Neural progenitor cell (in vitro differentiated cells): Measurements from ENCODE around the gene GALM. TPM values are rescaled to one million over a fixed set of nuclear protein-coding genes. Genes with fewer than 3 reads are reported as not detected.

Experiments
- DNase-seq: peaks from one replicate; pipeline ENCODE4 v3.0.0-alpha.2; 2016; ENCODE audit warnings: low spot score
- H2AFZ ChIP-seq: fragments of 200-600 bp; sonication (generic); replicated peaks from 2 replicates; pipeline ENCODE4 v1.6.1; 2016; ENCODE audit warnings: antibody characterized with exemption
- H3F3A ChIP-seq: fragments of 200-600 bp; sonication (generic); 2 replicates; pipeline ENCODE4 v1.6.1; 2016; ENCODE audit warnings: antibody characterized with exemption, low read depth
- H3K27ac ChIP-seq: fragments of 200-600 bp; sonication (generic); 2 replicates; pipeline ENCODE4 v1.5.1; 2016; ENCODE audit warnings: mild to moderate bottlenecking
- H3K27me3 ChIP-seq: fragments of 200-600 bp; sonication (generic); 2 replicates; pipeline ENCODE4 v1.6.1; 2016; ENCODE audit warnings: mild to moderate bottlenecking, moderate library complexity
- H3K36me3 ChIP-seq: fragments of 200-600 bp; sonication (generic); 2 replicates; pipeline ENCODE4 v1.5.1; 2016
- H3K4me1 ChIP-seq: fragments of 200-600 bp; sonication (generic); 2 replicates; pipeline ENCODE4 v1.6.1; 2016; ENCODE audit warnings: mixed run types
- H3K4me2 ChIP-seq: fragments of 200-600 bp; sonication (generic); 2 replicates; pipeline ENCODE4 v1.6.1; 2016
- H3K4me3 ChIP-seq: fragments of 200-600 bp; sonication (generic); 2 replicates; pipeline ENCODE4 v1.5.1; 2016
- H3K79me2 ChIP-seq: fragments of 200-600 bp; sonication (generic); 2 replicates; pipeline ENCODE4 v1.6.1; 2016; ENCODE audit warnings: low read depth
- H3K9ac ChIP-seq: fragments of 200-600 bp; sonication (generic); 2 replicates; pipeline ENCODE4 v1.6.1; 2016
- H3K9me3 ChIP-seq: fragments of 200-600 bp; sonication (generic); 2 replicates; pipeline ENCODE4 v1.5.1; 2016; ENCODE audit warnings: low read depth
- H4K20me1 ChIP-seq: fragments of 200-600 bp; sonication (generic); 2 replicates; pipeline ENCODE4 v1.6.1; 2016; ENCODE audit warnings: low read depth
- H3K27ac Mint-ChIP-seq: 3 replicates; pipeline ENCODE4 v1.8.0; 2021; ENCODE audit warnings: mixed read lengths
- H3K27me3 Mint-ChIP-seq: 2 replicates; pipeline ENCODE4 v1.8.0; 2022; ENCODE audit warnings: low read depth, mild to moderate bottlenecking, inconsistent platforms, moderate library complexity, mixed read lengths; ENCODE audit not compliant: insufficient read depth
- H3K36me3 Mint-ChIP-seq: 3 replicates; pipeline ENCODE4 v1.8.0; 2021; ENCODE audit warnings: mixed read lengths
- H3K4me1 Mint-ChIP-seq: 3 replicates; pipeline ENCODE4 v1.8.0; 2021; ENCODE audit warnings: mixed read lengths
- H3K4me3 Mint-ChIP-seq: 3 replicates; pipeline ENCODE4 v1.8.0; 2021; ENCODE audit warnings: mild to moderate bottlenecking, moderate library complexity, mixed read lengths
- H3K9me3 Mint-ChIP-seq: 3 replicates; pipeline ENCODE4 v1.8.0; 2020; ENCODE audit warnings: mixed read lengths
- CTCF ChIP-seq: fragments of 200-600 bp; sonication (generic); IDR thresholded peaks from 2 replicates; pipeline ENCODE4 v1.5.1; 2017; ENCODE audit warnings: antibody characterized with exemption, mild to moderate bottlenecking
- EZH2 ChIP-seq: fragments of 200-600 bp; sonication (generic); IDR thresholded peaks from 2 replicates; pipeline ENCODE4 v1.6.1; 2017; ENCODE audit warnings: antibody characterized with exemption, mild to moderate bottlenecking, moderate library complexity
- EZH2phosphoT487 ChIP-seq: fragments of 200-600 bp; sonication (generic); IDR thresholded peaks from 2 replicates; pipeline ENCODE4 v1.6.1; 2017; ENCODE audit warnings: antibody characterized with exemption
- total RNA-seq: library from RNA; depleted of rRNA; stranded (reverse); fragments of >200 nt; gene quantifications from 2 replicates; pipeline ENCODE4 v1.2.3, GENCODE V29; 2015; ENCODE audit warnings: low replicate concordance

GALM gene
- total RNA-seq, 1 donor from 2014 or later, result 7.1 TPM

- no peaks in the 10 kb centered on the region for H3K27me3 Mint-ChIP-seq
- H3K4me1 ChIP-seq, result no peaks in the 10 kb centered on the region
- no peak for TF ChIP-seq EZH2
- no peak for TF ChIP-seq EZH2phosphoT487
- no peak for TF ChIP-seq CTCF
- H3K27ac ChIP-seq, result no peak overlapping the region
- H3K36me3 Mint-ChIP-seq, result peaks cover 6% of the 10 kb centered on the region
- peaks cover 3% of the 10 kb centered on the region for H3K4me1 Mint-ChIP-seq
- H3K36me3 ChIP-seq, result no peaks in the 10 kb centered on the region
- H4K20me1 ChIP-seq, result no peaks in the 10 kb centered on the region
- H3K4me3 ChIP-seq, result no peak overlapping the region
- no peak overlapping the region for H3K4me2 ChIP-seq
- H3F3A ChIP-seq, result no peaks in the 10 kb centered on the region
- DNase-seq, result no peak
- no peaks in the 10 kb centered on the region for H3K9me3 ChIP-seq
- H3K9ac ChIP-seq, result no peak overlapping the region
- H3K27ac Mint-ChIP-seq, result no peak overlapping the region
- no peaks in the 10 kb centered on the region for H3K9me3 Mint-ChIP-seq
- no peak overlapping the region for H3K4me3 Mint-ChIP-seq
- H3K27me3 ChIP-seq, result no peaks in the 10 kb centered on the region
- H3K79me2 ChIP-seq, result no peaks in the 10 kb centered on the region
- no peak overlapping the region for H2AFZ ChIP-seq
These were observed 34.3 kb downstream of the GALM start for GRCh38 chr2:38700113-38700785.

GRCh38 chr2:38700881-38701458 is 35.1 kb downstream of the GALM start:
- H3K79me2 ChIP-seq, result no peaks in the 10 kb centered on the region
- no peak for DNase-seq
- Mint-ChIP-seq H3K9me3 (no peaks in the 10 kb centered on the region), H3K4me3 (no peak overlapping the region), H3K36me3 (peaks cover 8% of the 10 kb centered on the region), H3K27me3 (no peaks in the 10 kb centered on the region), H3K4me1 (peaks cover 3% of the 10 kb centered on the region), H3K27ac (no peak overlapping the region)
- H3K4me3 ChIP-seq, result no peak overlapping the region
- no peaks in the 10 kb centered on the region for H3K36me3 ChIP-seq
- H3K27me3 ChIP-seq, result no peaks in the 10 kb centered on the region
- TF ChIP-seq CTCF (no peak), EZH2phosphoT487 (no peak), EZH2 (no peak)
- H2AFZ ChIP-seq, result no peak overlapping the region
- H3K4me1 ChIP-seq, result no peaks in the 10 kb centered on the region
- no peak overlapping the region for H3K9ac ChIP-seq
- H3K9me3 ChIP-seq, result no peaks in the 10 kb centered on the region
- H3K27ac ChIP-seq, result no peak overlapping the region
- no peaks in the 10 kb centered on the region for H3F3A ChIP-seq
- H4K20me1 ChIP-seq, result no peaks in the 10 kb centered on the region
- no peak overlapping the region for H3K4me2 ChIP-seq

GRCh38 chr2:38701542-38701941 is 35.6 kb downstream of the GALM start:
- Mint-ChIP-seq H3K9me3 (no peaks in the 10 kb centered on the region), H3K36me3 (peaks cover 6% of the 10 kb centered on the region), H3K4me1 (peaks cover 3% of the 10 kb centered on the region), H3K27ac (no peak overlapping the region), H3K4me3 (no peak overlapping the region), H3K27me3 (no peaks in the 10 kb centered on the region)
- Histone ChIP-seq H3K4me2 (no peak overlapping the region), H3K9me3 (no peaks in the 10 kb centered on the region), H3K79me2 (no peaks in the 10 kb centered on the region), H3K27me3 (no peaks in the 10 kb centered on the region), H3K9ac (no peak overlapping the region), H3K27ac (no peak overlapping the region), H2AFZ (no peak overlapping the region), H3K4me3 (no peak overlapping the region), H3K4me1 (no peaks in the 10 kb centered on the region), H3F3A (no peaks in the 10 kb centered on the region), H4K20me1 (no peaks in the 10 kb centered on the region), H3K36me3 (no peaks in the 10 kb centered on the region)
- DNase-seq, result no peak
- TF ChIP-seq CTCF (no peak), EZH2phosphoT487 (no peak), EZH2 (no peak)
